ENCODE data around the gene SYNE3.

- TF ChIP-seq, protein P1, sequence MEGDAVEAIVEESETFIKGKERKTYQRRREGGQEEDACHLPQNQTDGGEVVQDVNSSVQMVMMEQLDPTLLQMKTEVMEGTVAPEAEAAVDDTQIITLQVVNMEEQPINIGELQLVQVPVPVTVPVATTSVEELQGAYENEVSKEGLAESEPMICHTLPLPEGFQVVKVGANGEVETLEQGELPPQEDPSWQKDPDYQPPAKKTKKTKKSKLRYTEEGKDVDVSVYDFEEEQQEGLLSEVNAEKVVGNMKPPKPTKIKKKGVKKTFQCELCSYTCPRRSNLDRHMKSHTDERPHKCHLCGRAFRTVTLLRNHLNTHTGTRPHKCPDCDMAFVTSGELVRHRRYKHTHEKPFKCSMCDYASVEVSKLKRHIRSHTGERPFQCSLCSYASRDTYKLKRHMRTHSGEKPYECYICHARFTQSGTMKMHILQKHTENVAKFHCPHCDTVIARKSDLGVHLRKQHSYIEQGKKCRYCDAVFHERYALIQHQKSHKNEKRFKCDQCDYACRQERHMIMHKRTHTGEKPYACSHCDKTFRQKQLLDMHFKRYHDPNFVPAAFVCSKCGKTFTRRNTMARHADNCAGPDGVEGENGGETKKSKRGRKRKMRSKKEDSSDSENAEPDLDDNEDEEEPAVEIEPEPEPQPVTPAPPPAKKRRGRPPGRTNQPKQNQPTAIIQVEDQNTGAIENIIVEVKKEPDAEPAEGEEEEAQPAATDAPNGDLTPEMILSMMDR (IDR thresholded peaks at IDR 0.05): no peak
- TF ChIP-seq POLR2A (IDR thresholded peaks at IDR 0.05): no peak
- no peak for TF ChIP-seq POLR2AphosphoS5 (IDR thresholded peaks at IDR 0.05; ENCODE audit: insufficient read depth in 1 of 2, low read depth in 1 of 2)
Observed at GRCh38 chr14:95476747-95477146, 39.7 kb downstream of the SYNE3 start.

Data from vagina (tissue), 2 donors.